Measurements from ENCODE around the gene SLAMF7.
"Not testable (repeated sequence)": the region's sequence is repeated elsewhere in the genome, so short reads cannot be mapped to it uniquely, and the experiment has no call there.

Gene SLAMF7

GRCh38 chr1:160711602-160712311 is 27.3 kb upstream of the SLAMF7 start, which contains the start of gene CD48:
Gene CD48 (minus strand): TSS chr1:160711822. CDS start chr1:160711763, 59 bp downstream.
- TF ChIP-seq ZNF274 (IDR thresholded peaks at IDR 0.05; ENCODE audit: low read depth, low read length) = no peak
- peak within 1 kb of the TSS; percentile 98 for H3K4me3 ChIP-seq (ENCODE audit: low read length)

GRCh38 chr1:160712525-160713080 is 26.4 kb upstream of the SLAMF7 start:
- H3K4me3 ChIP-seq (ENCODE audit: low read length) = peak overlapping the region; percentile 60; the same call in 1 of the 2 replicates

- no peak for TF ChIP-seq ZNF274 (IDR thresholded peaks at IDR 0.05; ENCODE audit: low read depth, low read length)
- no peak overlapping the region for H3K4me3 ChIP-seq (ENCODE audit: low read length)
Measured at GRCh38 chr1:160713161-160713560, 25.9 kb upstream of the SLAMF7 start.

- H3K4me3 ChIP-seq (ENCODE audit: low read length) = not testable (repeated sequence)
Measured at GRCh38 chr1:160714034-160714648, 24.9 kb upstream of the SLAMF7 start.

GRCh38 chr1:160716013-160716412 is 23.0 kb upstream of the SLAMF7 start:
- H3K4me3 ChIP-seq (ENCODE audit: low read length) = no peak overlapping the region
- no peak for TF ChIP-seq ZNF274 (IDR thresholded peaks at IDR 0.05; ENCODE audit: low read depth, low read length)

GRCh38 chr1:160717306-160717705 is 21.7 kb upstream of the SLAMF7 start:
- no peak overlapping the region for H3K4me3 ChIP-seq (ENCODE audit: low read length)
- no peak for TF ChIP-seq ZNF274 (IDR thresholded peaks at IDR 0.05; ENCODE audit: low read depth, low read length)

- H3K4me3 ChIP-seq (ENCODE audit: low read length) = no peak overlapping the region
- TF ChIP-seq ZNF274 (IDR thresholded peaks at IDR 0.05; ENCODE audit: low read depth, low read length) = no peak
Measured at GRCh38 chr1:160718210-160718609, 20.8 kb upstream of the SLAMF7 start.

GRCh38 chr1:160720356-160721085 is 18.5 kb upstream of the SLAMF7 start:
- TF ChIP-seq ZNF274 (IDR thresholded peaks at IDR 0.05; ENCODE audit: low read depth, low read length) = no peak

GRCh38 chr1:160721473-160721872 is 17.6 kb upstream of the SLAMF7 start:
- no peak overlapping the region for H3K4me3 ChIP-seq (ENCODE audit: low read length)
- TF ChIP-seq ZNF274 (IDR thresholded peaks at IDR 0.05; ENCODE audit: low read depth, low read length) = no peak

More at GRCh38 chr1:160720356-160721085, 18.5 kb upstream of the SLAMF7 start:
- no peak overlapping the region for H3K4me3 ChIP-seq (ENCODE audit: low read length)

GRCh38 chr1:160722726-160723125 is 16.3 kb upstream of the SLAMF7 start:
- no peak overlapping the region for H3K4me3 ChIP-seq (ENCODE audit: low read length)
- no peak for TF ChIP-seq ZNF274 (IDR thresholded peaks at IDR 0.05; ENCODE audit: low read depth, low read length)

GRCh38 chr1:160723332-160723731 is 15.7 kb upstream of the SLAMF7 start:
- no peak overlapping the region for H3K4me3 ChIP-seq (ENCODE audit: low read length)
- TF ChIP-seq ZNF274 (IDR thresholded peaks at IDR 0.05; ENCODE audit: low read depth, low read length) = no peak

GRCh38 chr1:160724465-160725242 is 14.4 kb upstream of the SLAMF7 start:
- TF ChIP-seq ZNF274 (IDR thresholded peaks at IDR 0.05; ENCODE audit: low read depth, low read length) = no peak
- no peak overlapping the region for H3K4me3 ChIP-seq (ENCODE audit: low read length)

- no peak for TF ChIP-seq ZNF274 (IDR thresholded peaks at IDR 0.05; ENCODE audit: low read depth, low read length)
- no peak overlapping the region for H3K4me3 ChIP-seq (ENCODE audit: low read length)
Measured at GRCh38 chr1:160726114-160726497, 12.9 kb upstream of the SLAMF7 start.

Data from GM08714 (cell line).